HL-60 (cell line): ENCODE data around the gene ENDOV.

Source experiments
- DNase-seq, 2 experiments: peaks; one replicate each; pipeline ENCODE4 v3.0.0-alpha.2; 2010 to 2020; ENCODE audit warnings: low read depth in 1 of 2, low spot score in 1 of 2
- H3K27ac ChIP-seq: fragments of 250-450 bp; sonication (Bioruptor Pico); replicated peaks from 2 replicates; pipeline ENCODE4 v1.5.1; 2020; ENCODE audit warnings: mild to moderate bottlenecking, moderate library complexity
- H3K27me3 ChIP-seq: fragments of 250-450 bp; sonication (Bioruptor Pico); 2 replicates; pipeline ENCODE4 v1.5.1; 2021; ENCODE audit warnings: mild to moderate bottlenecking, moderate library complexity; ENCODE audit not compliant: insufficient read depth, poor library complexity, severe bottlenecking
- H3K4me3 ChIP-seq: replicated peaks from 2 replicates; pipeline ENCODE4 v1.5.1; 2011; ENCODE audit warnings: mild to moderate bottlenecking, control low read depth, low read length; ENCODE audit not compliant: insufficient read depth
- GABPA ChIP-seq: IDR thresholded peaks from 2 replicates; pipeline ENCODE4 v1.6.1; 2012; ENCODE audit warnings: low read depth
- POLR2AphosphoS5 ChIP-seq: IDR thresholded peaks from 2 replicates; pipeline ENCODE4 v1.6.1; 2012; ENCODE audit warnings: low read depth
- SPI1 ChIP-seq: IDR thresholded peaks from 2 replicates; pipeline ENCODE4 v1.6.1; 2012; ENCODE audit warnings: low read depth, mild to moderate bottlenecking, borderline replicate concordance
- TF ChIP-seq, protein P1 (sequence below): IDR thresholded peaks from one replicate; pipeline ENCODE4 v1.5.1; 2011; ENCODE audit warnings: low read length, control low read depth, inconsistent platforms; ENCODE audit not compliant: insufficient read depth
- TF ChIP-seq, protein P2 (sequence below): IDR thresholded peaks from 2 replicates; pipeline ENCODE4 v1.6.1; 2012; ENCODE audit warnings: low read depth; ENCODE audit not compliant: insufficient replicate concordance

Gene ENDOV

DNA sequence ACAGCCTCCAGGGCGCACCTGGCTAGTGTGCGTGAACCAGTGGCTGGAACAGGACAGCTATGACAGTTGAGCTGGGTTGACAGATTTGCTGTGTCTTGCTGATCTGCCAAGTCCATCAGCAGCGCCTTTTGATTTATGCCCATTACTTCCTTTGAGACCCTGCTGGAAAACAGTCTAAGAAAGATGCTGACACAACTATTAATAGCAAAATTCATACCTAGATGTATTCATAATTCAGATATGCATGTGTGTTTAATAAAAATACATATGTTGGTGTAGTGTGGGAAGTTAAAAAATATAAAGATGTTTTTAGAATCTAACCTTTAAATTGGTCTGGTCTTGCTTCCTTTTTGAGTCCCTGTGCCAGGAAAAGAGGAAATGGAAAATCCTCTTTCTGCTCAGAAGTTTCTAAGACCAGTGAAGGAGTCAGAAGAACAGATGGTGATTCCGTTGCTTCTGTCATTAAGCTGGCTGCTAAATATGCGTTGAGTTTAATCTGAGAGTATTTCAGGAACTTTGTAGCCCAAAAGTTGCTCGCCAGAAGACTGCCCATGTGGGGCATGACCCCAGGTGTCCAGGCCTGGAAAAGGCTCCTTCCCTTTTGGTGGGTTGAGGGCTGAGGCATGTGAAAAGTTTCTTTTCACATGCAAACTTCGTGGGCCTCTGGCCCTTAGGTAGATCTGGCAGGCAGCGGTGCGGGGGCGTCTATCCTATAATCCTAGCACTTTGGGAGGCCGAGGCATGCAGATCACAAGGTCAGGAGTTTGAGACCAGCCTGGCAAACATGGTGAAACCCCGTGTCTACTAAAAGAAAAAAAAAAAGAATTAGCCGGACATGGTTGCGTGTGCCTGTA is 40.0 kb upstream of the ENDOV start:
- no peak for DNase-seq
- Histone ChIP-seq H3K27me3 (no peaks in the 10 kb centered on the region), H3K27ac (no peak overlapping the region), H3K4me3 (no peak overlapping the region)
- peak; percentile 73 for TF ChIP-seq SPI1
- TF ChIP-seq, protein P1, sequence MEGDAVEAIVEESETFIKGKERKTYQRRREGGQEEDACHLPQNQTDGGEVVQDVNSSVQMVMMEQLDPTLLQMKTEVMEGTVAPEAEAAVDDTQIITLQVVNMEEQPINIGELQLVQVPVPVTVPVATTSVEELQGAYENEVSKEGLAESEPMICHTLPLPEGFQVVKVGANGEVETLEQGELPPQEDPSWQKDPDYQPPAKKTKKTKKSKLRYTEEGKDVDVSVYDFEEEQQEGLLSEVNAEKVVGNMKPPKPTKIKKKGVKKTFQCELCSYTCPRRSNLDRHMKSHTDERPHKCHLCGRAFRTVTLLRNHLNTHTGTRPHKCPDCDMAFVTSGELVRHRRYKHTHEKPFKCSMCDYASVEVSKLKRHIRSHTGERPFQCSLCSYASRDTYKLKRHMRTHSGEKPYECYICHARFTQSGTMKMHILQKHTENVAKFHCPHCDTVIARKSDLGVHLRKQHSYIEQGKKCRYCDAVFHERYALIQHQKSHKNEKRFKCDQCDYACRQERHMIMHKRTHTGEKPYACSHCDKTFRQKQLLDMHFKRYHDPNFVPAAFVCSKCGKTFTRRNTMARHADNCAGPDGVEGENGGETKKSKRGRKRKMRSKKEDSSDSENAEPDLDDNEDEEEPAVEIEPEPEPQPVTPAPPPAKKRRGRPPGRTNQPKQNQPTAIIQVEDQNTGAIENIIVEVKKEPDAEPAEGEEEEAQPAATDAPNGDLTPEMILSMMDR = no peak

DNA sequence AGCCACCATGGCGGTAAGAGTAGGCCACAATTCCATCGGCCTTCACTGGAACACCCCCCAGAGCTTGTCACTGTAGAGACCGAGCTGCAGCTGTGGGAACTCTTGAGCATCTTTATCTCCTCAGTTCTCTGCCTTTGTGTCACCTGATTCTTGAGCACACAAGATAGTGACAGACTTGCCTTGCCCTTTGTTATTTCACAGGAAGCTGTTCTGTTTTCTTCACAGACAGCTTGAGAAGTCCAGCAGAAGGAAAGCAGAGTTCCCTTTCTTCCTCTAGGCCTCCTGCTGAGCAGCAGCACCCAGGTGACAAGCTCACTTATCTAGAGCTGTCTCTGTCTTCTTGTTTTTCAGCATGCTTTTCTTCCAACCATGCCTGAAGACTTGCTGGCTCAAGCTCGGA is 38.4 kb upstream of the ENDOV start:
- Histone ChIP-seq H3K27me3 (no peaks in the 10 kb centered on the region), H3K27ac (no peak overlapping the region), H3K4me3 (no peak overlapping the region)
- TF ChIP-seq, protein P2, sequence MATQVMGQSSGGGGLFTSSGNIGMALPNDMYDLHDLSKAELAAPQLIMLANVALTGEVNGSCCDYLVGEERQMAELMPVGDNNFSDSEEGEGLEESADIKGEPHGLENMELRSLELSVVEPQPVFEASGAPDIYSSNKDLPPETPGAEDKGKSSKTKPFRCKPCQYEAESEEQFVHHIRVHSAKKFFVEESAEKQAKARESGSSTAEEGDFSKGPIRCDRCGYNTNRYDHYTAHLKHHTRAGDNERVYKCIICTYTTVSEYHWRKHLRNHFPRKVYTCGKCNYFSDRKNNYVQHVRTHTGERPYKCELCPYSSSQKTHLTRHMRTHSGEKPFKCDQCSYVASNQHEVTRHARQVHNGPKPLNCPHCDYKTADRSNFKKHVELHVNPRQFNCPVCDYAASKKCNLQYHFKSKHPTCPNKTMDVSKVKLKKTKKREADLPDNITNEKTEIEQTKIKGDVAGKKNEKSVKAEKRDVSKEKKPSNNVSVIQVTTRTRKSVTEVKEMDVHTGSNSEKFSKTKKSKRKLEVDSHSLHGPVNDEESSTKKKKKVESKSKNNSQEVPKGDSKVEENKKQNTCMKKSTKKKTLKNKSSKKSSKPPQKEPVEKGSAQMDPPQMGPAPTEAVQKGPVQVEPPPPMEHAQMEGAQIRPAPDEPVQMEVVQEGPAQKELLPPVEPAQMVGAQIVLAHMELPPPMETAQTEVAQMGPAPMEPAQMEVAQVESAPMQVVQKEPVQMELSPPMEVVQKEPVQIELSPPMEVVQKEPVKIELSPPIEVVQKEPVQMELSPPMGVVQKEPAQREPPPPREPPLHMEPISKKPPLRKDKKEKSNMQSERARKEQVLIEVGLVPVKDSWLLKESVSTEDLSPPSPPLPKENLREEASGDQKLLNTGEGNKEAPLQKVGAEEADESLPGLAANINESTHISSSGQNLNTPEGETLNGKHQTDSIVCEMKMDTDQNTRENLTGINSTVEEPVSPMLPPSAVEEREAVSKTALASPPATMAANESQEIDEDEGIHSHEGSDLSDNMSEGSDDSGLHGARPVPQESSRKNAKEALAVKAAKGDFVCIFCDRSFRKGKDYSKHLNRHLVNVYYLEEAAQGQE = no peak
- TF ChIP-seq GABPA = no peak
- no peak for TF ChIP-seq SPI1
- no peak for DNase-seq

DNA sequence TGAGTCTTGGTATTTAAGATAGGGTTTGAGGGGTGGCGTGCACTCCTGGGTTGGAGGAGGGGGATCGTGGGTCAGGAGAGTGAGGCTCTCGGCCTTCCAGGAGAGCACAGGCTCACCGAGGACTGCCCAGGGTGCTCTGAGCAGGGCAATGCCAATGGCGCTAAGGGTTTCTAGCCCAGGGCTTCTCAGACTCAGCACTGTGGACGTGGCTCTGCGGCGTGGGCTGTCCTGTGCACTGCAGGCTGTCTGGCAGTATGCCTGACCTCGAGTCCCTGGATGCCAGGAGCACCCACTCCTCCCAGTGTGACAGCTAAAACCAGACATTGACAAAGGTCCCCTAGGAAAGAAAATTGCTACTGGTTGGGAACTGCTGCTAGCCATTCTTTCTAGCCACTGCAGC is 37.2 kb upstream of the ENDOV start:
- TF ChIP-seq POLR2AphosphoS5 (no peak), GABPA (no peak), SPI1 (no peak)
- TF ChIP-seq, protein P2 = no peak
- TF ChIP-seq, protein P1 = no peak
- DNase-seq = no peak
- Histone ChIP-seq H3K27me3 (no peaks in the 10 kb centered on the region), H3K27ac (no peak overlapping the region), H3K4me3 (no peak overlapping the region)

DNA sequence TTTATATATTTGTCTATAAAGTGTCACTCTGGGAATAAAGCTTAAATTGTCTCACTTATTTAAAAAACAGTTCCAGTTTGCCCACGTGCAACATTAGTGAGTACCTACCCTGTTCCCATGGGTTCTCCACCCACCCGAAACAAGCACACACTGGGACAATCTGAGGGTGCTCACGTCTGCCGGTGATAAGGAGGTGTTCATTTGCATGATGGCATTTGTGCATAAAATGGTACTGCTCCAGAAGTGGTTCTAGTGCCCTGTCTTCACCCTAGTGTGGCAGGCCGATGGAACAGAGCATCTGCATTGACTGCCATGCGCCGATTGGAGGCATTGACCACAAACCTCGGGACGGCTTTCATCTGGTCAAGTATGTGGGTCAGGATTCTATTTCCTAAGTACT is 35.6 kb upstream of the ENDOV start:
- Histone ChIP-seq H3K4me3 (no peak overlapping the region), H3K27ac (no peak overlapping the region), H3K27me3 (no peaks in the 10 kb centered on the region)
- TF ChIP-seq GABPA = no peak
- TF ChIP-seq, protein P1 = no peak
- no peak for TF ChIP-seq SPI1
- TF ChIP-seq, protein P2 = no peak
- TF ChIP-seq POLR2AphosphoS5 = no peak
- no peak for DNase-seq
